T47D (cell line): ENCODE results near the gene PDZD2.
"Not testable (repeated sequence)": the region's sequence is repeated elsewhere in the genome, so short reads cannot be mapped to it uniquely, and the experiment has no call there.

Experiments
- DNase-seq, 2 experiments: peaks; one replicate each; pipeline versions ENCODE4 v3.0.0 to v3.0.0-alpha.2; 2011 to 2012; ENCODE audit warnings: low read depth in 1 of 2, low spot score in 1 of 2
- JUND ChIP-seq: IDR thresholded peaks from 2 replicates; pipeline ENCODE4 v1.6.1; 2012; ENCODE audit warnings: low read depth
- in situ Hi-C: cut with HindIII; loops from 2 replicates; pipeline ENCODE4 v1.10.0; 2016; ENCODE audit warnings: low sequenced_read_pairs, low pct_unique_long_range_greater_than_20kb

Gene PDZD2

GRCh38 chr5:32027093-32027716, 388.3 kb downstream of the PDZD2 start:
- TF ChIP-seq JUND: no peak
- DNase-seq: no peak
- in situ Hi-C loops: no loop called here

GRCh38 chr5:32027717-32028458, 389.0 kb downstream of the PDZD2 start:
- in situ Hi-C loops: no loop called here
- no peak for TF ChIP-seq JUND
- DNase-seq: no peak

GRCh38 chr5:32029261-32029660, 390.3 kb downstream of the PDZD2 start:
- in situ Hi-C loops: no loop called here
- TF ChIP-seq JUND: no peak
- DNase-seq: no peak

GRCh38 chr5:32029781-32030180, 390.9 kb downstream of the PDZD2 start:
- DNase-seq: no peak
- in situ Hi-C loops: no loop called here
- TF ChIP-seq JUND: no peak

GRCh38 chr5:32030222-32030621, 391.3 kb downstream of the PDZD2 start:
- in situ Hi-C loops: no loop called here
- DNase-seq: no peak
- TF ChIP-seq JUND: no peak

- no peak for TF ChIP-seq JUND
- no peak for DNase-seq
- in situ Hi-C loops: no loop called here
Observed at GRCh38 chr5:32030686-32031085, 391.8 kb downstream of the PDZD2 start.

GRCh38 chr5:32031089-32031488, 392.2 kb downstream of the PDZD2 start:
- no peak for TF ChIP-seq JUND
- no peak for DNase-seq
- in situ Hi-C loops: no loop called here

- peak in 1 of 2 experiments; percentile 22 for DNase-seq
- in situ Hi-C loops: no loop called here
- no peak for TF ChIP-seq JUND
Observed at GRCh38 chr5:32038523-32038922, 399.6 kb downstream of the PDZD2 start.

GRCh38 chr5:32039133-32039532, 400.2 kb downstream of the PDZD2 start:
- DNase-seq, in situ Hi-C loops: not testable (repeated sequence)

- DNase-seq, in situ Hi-C loops: not testable (repeated sequence)
Observed at GRCh38 chr5:32039601-32040000, 400.7 kb downstream of the PDZD2 start.

GRCh38 chr5:32040181-32040695, 401.3 kb downstream of the PDZD2 start:
- in situ Hi-C loops, DNase-seq: not testable (repeated sequence)

GRCh38 chr5:32042551-32042961, 403.6 kb downstream of the PDZD2 start:
- DNase-seq: peak in 1 of 2 experiments; percentile 20
- in situ Hi-C loops: no loop called here
- TF ChIP-seq JUND: no peak

- DNase-seq: peak in 1 of 2 experiments; percentile 48
- no peak for TF ChIP-seq JUND
- in situ Hi-C loops: no loop called here
Observed at GRCh38 chr5:32043105-32043504, 404.2 kb downstream of the PDZD2 start.
